ENCODE data around the gene IMP4. TPM values are rescaled to one million over a fixed set of nuclear protein-coding genes. Genes with fewer than 3 reads are reported as not detected.

The IMP4 gene
- total and polyA plus RNA-seq, 2 of the 13 experiments (the other 11 are each of a cell fraction or from before 2014, with no cell fraction given), result 142 to 158 TPM

GRCh38 chr2:130377491-130377890 lies 34.8 kb downstream of the IMP4 start:
- H3K36me3 ChIP-seq (replicated peaks in 1 of 2; ENCODE audit: control insufficient read depth in 1 of 2, insufficient read depth in 2 of 2, low read length in 2 of 2), result no peaks in the 10 kb centered on the region
- no peak for ATAC-seq
- intact Hi-C loops (cut with micrococcal nuclease; ENCODE audit: unreplicated experiment), result no loop called here
- no peak overlapping the region for H3K27ac ChIP-seq (ENCODE audit: extremely low read length, insufficient read depth, low read length)
- H3K4me1 ChIP-seq (ENCODE audit: insufficient read depth, low read length), result no peaks in the 10 kb centered on the region
- no peak overlapping the region for H2AFZ ChIP-seq (ENCODE audit: low read length)
- no peak for FAIRE-seq
- CTCF ChIA-PET (ENCODE audit: low intra/inter-chr PET ratio, low total read pairs), result no interaction called here
- H3K4me2 ChIP-seq (ENCODE audit: low read depth, low read length), result no peak overlapping the region
- WGBS (ENCODE audit: low lambda C conversion rate), result 55% methylated on average over 5 of the region's 5 CpGs
- BruUV-seq (replicated peaks), result no TSS peak
- TF ChIP-seq ZNF263 (CRISPR knock-in tag; IDR thresholded peaks at IDR 0.05) (0 out of 2 replicates have a peak, but pooled peaks have one; percentile 15), ZNF580 (CRISPR knock-in tag; IDR thresholded peaks at IDR 0.05; ENCODE audit: borderline replicate concordance, low read depth) (no peak)
- no peaks in the 10 kb centered on the region for H4K20me1 ChIP-seq (ENCODE audit: insufficient read depth, low read length)
- no peaks in the 10 kb centered on the region for H3K79me2 ChIP-seq (ENCODE audit: insufficient read depth, low read length)
- H3K27me3 ChIP-seq (ENCODE audit: control insufficient read depth in 1 of 2, insufficient read depth in 2 of 2, low read length in 2 of 2), result peaks cover 4 to 21% of the 10 kb centered on the region in 2 experiments
- in situ Hi-C loops (cut with HindIII; ENCODE audit: extremely low pct_ligation_motif_present, low pct_unique_long_range_greater_than_20kb), result no loop called here
- DNase-seq (ENCODE audit: low spot score), result no peak
- H3K9ac ChIP-seq (ENCODE audit: insufficient read depth, low read depth, low read length), result no peak overlapping the region
- H3K9me3 ChIP-seq (ENCODE audit: low read length), result no peaks in the 10 kb centered on the region
- POLR2A ChIA-PET, result no interaction called here
- no peak overlapping the region for H3K4me3 ChIP-seq (replicated peaks in 1 of 3; ENCODE audit: insufficient read depth in 1 of 3, low read depth in 2 of 3, low read length in 3 of 3)

DNA sequence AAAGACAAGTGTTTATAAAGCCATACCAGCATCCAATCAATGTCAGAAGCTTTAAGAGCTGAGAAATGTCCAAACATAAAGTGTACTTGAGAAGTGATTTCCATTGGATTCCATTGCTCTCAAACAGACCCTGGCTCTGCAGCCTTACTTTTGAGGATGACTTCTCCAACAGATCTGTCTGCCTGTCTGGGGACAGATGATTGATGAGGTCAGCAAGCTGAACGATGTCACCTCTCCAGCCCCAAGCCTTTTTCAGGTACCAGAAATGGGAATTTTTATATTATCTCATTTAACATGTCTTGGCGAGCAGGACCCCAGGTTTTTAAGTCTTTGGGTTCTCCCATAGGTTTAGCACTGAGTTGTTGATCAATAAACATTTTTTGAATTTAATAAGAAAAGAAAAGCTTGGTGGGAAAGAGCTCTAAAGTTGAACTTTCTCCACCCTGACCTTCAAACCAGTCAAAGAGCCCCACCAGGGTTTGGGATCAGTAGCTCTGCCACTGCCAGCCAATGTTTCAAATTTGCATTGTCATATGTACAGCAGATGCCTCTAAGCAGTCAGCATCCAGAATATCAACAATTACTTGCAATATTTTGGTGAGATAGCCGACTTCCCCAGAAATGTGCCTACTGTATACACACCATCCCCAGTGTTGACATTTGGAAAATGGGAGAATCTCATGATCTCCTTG lies 35.7 kb downstream of the IMP4 start:
- BruUV-seq (replicated peaks), result no TSS peak
- Histone ChIP-seq H3K79me2 (ENCODE audit: insufficient read depth, low read length) (no peaks in the 10 kb centered on the region), H3K36me3 (replicated peaks in 1 of 2; ENCODE audit: control insufficient read depth in 1 of 2, insufficient read depth in 2 of 2, low read length in 2 of 2) (no peaks in the 10 kb centered on the region), H3K9me3 (ENCODE audit: low read length) (no peaks in the 10 kb centered on the region), H2AFZ (ENCODE audit: low read length) (no peak overlapping the region), H3K27ac (ENCODE audit: extremely low read length, insufficient read depth, low read length) (no peak overlapping the region), H3K27me3 (ENCODE audit: control insufficient read depth in 1 of 2, insufficient read depth in 2 of 2, low read length in 2 of 2) (peaks cover 4 to 27% of the 10 kb centered on the region in 2 experiments), H3K4me2 (ENCODE audit: low read depth, low read length) (no peak overlapping the region), H4K20me1 (ENCODE audit: insufficient read depth, low read length) (no peaks in the 10 kb centered on the region), H3K4me3 (replicated peaks in 1 of 3; ENCODE audit: insufficient read depth in 1 of 3, low read depth in 2 of 3, low read length in 3 of 3) (no peak overlapping the region), H3K4me1 (ENCODE audit: insufficient read depth, low read length) (no peaks in the 10 kb centered on the region), H3K9ac (ENCODE audit: insufficient read depth, low read depth, low read length) (no peak overlapping the region)
- under 1% methylated on average over 3 of the region's 3 CpGs for WGBS (ENCODE audit: low lambda C conversion rate)
- ATAC-seq (no peak), FAIRE-seq (no peak), DNase-seq (ENCODE audit: low spot score) (no peak)
- TF ChIP-seq ZKSCAN8 (CRISPR knock-in tag; IDR thresholded peaks at IDR 0.05; ENCODE audit: borderline replicate concordance) (0 out of 2 replicates have a peak, but pooled peaks have one; percentile 75), NFATC3 (CRISPR knock-in tag; IDR thresholded peaks at IDR 0.05) (no peak), HOXA9 (CRISPR knock-in tag; IDR thresholded peaks at IDR 0.05; ENCODE audit: borderline replicate concordance) (no peak), ZNF20 (CRISPR knock-in tag; IDR thresholded peaks at IDR 0.05) (no peak)
- ChIA-PET CTCF (ENCODE audit: low intra/inter-chr PET ratio, low total read pairs) (no interaction called here), POLR2A (no interaction called here)
- intact Hi-C loops (cut with micrococcal nuclease; ENCODE audit: unreplicated experiment), result no loop called here
- in situ Hi-C loops (cut with HindIII; ENCODE audit: extremely low pct_ligation_motif_present, low pct_unique_long_range_greater_than_20kb), result no loop called here
